ENCODE data around the gene UPB1.

Gene UPB1

DNA sequence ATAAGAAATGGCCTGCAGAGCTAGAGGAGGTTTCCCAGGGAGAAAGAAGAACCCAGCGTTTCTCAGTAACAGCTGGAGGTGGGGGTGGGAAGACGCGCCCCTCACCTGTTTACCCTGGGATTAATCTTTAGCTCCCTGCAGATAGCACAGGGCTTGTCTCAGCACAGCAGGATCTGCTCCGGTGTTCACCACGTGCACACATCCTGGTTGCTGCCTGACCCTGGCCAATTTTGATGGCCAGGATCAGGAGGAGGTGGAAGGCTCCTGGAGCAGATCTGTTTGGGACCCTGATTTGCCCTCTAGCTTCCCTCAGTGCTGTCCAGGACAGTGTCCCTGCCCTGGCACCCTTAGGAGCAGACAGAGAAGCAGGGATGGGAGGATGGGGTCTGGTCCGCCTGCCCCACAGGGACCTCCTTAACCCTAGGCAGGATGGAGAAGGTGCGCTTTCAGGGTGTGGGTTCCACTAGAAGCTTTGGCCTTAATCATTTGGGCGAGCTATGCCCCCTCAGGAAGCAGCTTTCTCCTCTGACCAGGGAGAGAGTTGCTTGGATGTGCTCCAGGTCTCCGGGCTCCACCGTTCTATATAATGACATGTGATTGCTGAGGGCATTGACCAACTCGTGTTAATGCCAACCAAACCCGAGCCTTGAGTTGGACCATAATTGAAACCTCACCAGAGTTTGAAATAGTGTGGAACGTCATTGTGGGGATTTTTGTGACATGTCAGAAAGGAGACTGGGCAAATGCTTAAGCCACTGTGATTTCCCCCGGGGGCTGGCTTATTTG is 19.3 kb downstream of the UPB1 start:
- no peak overlapping the region for H3K9ac ChIP-seq (ENCODE audit: low read length)
- TF ChIP-seq, protein P1, sequence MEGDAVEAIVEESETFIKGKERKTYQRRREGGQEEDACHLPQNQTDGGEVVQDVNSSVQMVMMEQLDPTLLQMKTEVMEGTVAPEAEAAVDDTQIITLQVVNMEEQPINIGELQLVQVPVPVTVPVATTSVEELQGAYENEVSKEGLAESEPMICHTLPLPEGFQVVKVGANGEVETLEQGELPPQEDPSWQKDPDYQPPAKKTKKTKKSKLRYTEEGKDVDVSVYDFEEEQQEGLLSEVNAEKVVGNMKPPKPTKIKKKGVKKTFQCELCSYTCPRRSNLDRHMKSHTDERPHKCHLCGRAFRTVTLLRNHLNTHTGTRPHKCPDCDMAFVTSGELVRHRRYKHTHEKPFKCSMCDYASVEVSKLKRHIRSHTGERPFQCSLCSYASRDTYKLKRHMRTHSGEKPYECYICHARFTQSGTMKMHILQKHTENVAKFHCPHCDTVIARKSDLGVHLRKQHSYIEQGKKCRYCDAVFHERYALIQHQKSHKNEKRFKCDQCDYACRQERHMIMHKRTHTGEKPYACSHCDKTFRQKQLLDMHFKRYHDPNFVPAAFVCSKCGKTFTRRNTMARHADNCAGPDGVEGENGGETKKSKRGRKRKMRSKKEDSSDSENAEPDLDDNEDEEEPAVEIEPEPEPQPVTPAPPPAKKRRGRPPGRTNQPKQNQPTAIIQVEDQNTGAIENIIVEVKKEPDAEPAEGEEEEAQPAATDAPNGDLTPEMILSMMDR (IDR thresholded peaks at IDR 0.05; ENCODE audit: low read length): no peak
- TF ChIP-seq EZH2 (optimal IDR thresholded peaks at IDR 0.05; ENCODE audit: low read depth, low read length): no peak
- no peak overlapping the region for H2AFZ ChIP-seq (ENCODE audit: low read length)
- no peaks in the 10 kb centered on the region; the same call in 1 of the 2 replicates for H3F3A ChIP-seq (ENCODE audit: insufficient read depth, low read length)
- no peak overlapping the region for H3K27ac ChIP-seq (ENCODE audit: low read length)
- H3K4me3 ChIP-seq (ENCODE audit: low read length): no peak overlapping the region
- no peak overlapping the region for H3K4me2 ChIP-seq (ENCODE audit: low read depth, low read length)
- no peaks in the 10 kb centered on the region for H3K27me3 ChIP-seq (replicated peaks; ENCODE audit: insufficient read depth, low read length)
- H3K9me3 ChIP-seq (replicated peaks; ENCODE audit: insufficient read depth, low read length): no peaks in the 10 kb centered on the region
- no peaks in the 10 kb centered on the region for H4K20me1 ChIP-seq (ENCODE audit: insufficient read depth, low read length)
- no peaks in the 10 kb centered on the region for H3K9me2 ChIP-seq (replicated peaks; ENCODE audit: insufficient read depth, low read length)
- no peaks in the 10 kb centered on the region for H3K79me2 ChIP-seq (ENCODE audit: low read length)
- H3K4me1 ChIP-seq (ENCODE audit: low read length): peaks cover 5% of the 10 kb centered on the region; the same call in 1 of the 2 replicates
- H3K36me3 ChIP-seq (replicated peaks; ENCODE audit: insufficient read depth, low read length): no peaks in the 10 kb centered on the region
- DNase-seq: no peak

GRCh38 chr22:24515027-24515338 is 19.9 kb downstream of the UPB1 start:
- no peak for DNase-seq
- no peak overlapping the region for H2AFZ ChIP-seq (ENCODE audit: low read length)
- no peaks in the 10 kb centered on the region for H3K9me2 ChIP-seq (replicated peaks; ENCODE audit: insufficient read depth, low read length)
- no peaks in the 10 kb centered on the region for H4K20me1 ChIP-seq (ENCODE audit: insufficient read depth, low read length)
- no peak overlapping the region for H3K27ac ChIP-seq (ENCODE audit: low read length)
- TF ChIP-seq, protein P1 (IDR thresholded peaks at IDR 0.05; ENCODE audit: low read length): no peak
- TF ChIP-seq EZH2phosphoT487 (IDR thresholded peaks at IDR 0.05; ENCODE audit: low read length) (no peak), EZH2 (optimal IDR thresholded peaks at IDR 0.05; ENCODE audit: low read depth, low read length) (no peak)
- peaks cover 5% of the 10 kb centered on the region; the same call in 1 of the 2 replicates for H3K4me1 ChIP-seq (ENCODE audit: low read length)
- no peak overlapping the region for H3K4me2 ChIP-seq (ENCODE audit: low read depth, low read length)
- no peaks in the 10 kb centered on the region for H3K27me3 ChIP-seq (replicated peaks; ENCODE audit: insufficient read depth, low read length)
- H3K79me2 ChIP-seq (ENCODE audit: low read length): no peaks in the 10 kb centered on the region
- no peaks in the 10 kb centered on the region; the same call in 1 of the 2 replicates for H3F3A ChIP-seq (ENCODE audit: insufficient read depth, low read length)
- H3K4me3 ChIP-seq (ENCODE audit: low read length): no peak overlapping the region
- no peaks in the 10 kb centered on the region for H3K9me3 ChIP-seq (replicated peaks; ENCODE audit: insufficient read depth, low read length)
- H3K9ac ChIP-seq (ENCODE audit: low read length): no peak overlapping the region
- no peaks in the 10 kb centered on the region for H3K36me3 ChIP-seq (replicated peaks; ENCODE audit: insufficient read depth, low read length)

GRCh38 chr22:24516301-24516737 is 21.2 kb downstream of the UPB1 start:
- Histone ChIP-seq H4K20me1 (ENCODE audit: insufficient read depth, low read length) (no peaks in the 10 kb centered on the region), H3F3A (ENCODE audit: insufficient read depth, low read length) (no peaks in the 10 kb centered on the region), H3K4me1 (ENCODE audit: low read length) (no peaks in the 10 kb centered on the region), H3K4me2 (ENCODE audit: low read depth, low read length) (no peak overlapping the region), H3K4me3 (ENCODE audit: low read length) (no peak overlapping the region), H3K27ac (ENCODE audit: low read length) (no peak overlapping the region), H3K27me3 (replicated peaks; ENCODE audit: insufficient read depth, low read length) (no peaks in the 10 kb centered on the region), H2AFZ (ENCODE audit: low read length) (no peak overlapping the region), H3K9ac (ENCODE audit: low read length) (no peak overlapping the region), H3K36me3 (replicated peaks; ENCODE audit: insufficient read depth, low read length) (no peaks in the 10 kb centered on the region), H3K9me2 (replicated peaks; ENCODE audit: insufficient read depth, low read length) (no peaks in the 10 kb centered on the region), H3K79me2 (ENCODE audit: low read length) (no peaks in the 10 kb centered on the region), H3K9me3 (replicated peaks; ENCODE audit: insufficient read depth, low read length) (no peaks in the 10 kb centered on the region)
- DNase-seq: no peak
- TF ChIP-seq EZH2phosphoT487 (IDR thresholded peaks at IDR 0.05; ENCODE audit: low read length) (no peak), EZH2 (optimal IDR thresholded peaks at IDR 0.05; ENCODE audit: low read depth, low read length) (no peak)
- TF ChIP-seq, protein P1 (IDR thresholded peaks at IDR 0.05; ENCODE audit: low read length): no peak
